Measurements from ENCODE around the gene NSRP1.

DNA sequence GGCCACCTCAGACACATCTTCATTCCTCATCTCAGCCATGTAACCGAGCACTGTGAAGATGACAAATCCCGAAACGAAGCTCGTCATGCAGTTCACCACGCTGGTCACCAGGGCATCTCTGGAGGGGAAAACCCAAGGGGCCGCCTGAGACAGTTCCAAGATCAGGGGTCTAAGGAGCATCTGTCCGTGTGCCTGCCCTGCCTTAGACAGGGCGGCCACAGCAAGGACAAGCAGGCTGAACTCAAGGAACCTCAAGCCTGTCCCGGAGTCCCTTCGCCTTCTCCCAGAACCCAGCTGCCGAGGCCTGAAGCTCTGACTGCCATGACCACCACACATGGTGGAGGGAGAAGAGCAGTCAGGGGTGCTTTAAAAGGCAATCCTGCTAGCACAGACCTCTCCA, 96.1 kb downstream of the NSRP1 start:
- TF ChIP-seq, protein P1, sequence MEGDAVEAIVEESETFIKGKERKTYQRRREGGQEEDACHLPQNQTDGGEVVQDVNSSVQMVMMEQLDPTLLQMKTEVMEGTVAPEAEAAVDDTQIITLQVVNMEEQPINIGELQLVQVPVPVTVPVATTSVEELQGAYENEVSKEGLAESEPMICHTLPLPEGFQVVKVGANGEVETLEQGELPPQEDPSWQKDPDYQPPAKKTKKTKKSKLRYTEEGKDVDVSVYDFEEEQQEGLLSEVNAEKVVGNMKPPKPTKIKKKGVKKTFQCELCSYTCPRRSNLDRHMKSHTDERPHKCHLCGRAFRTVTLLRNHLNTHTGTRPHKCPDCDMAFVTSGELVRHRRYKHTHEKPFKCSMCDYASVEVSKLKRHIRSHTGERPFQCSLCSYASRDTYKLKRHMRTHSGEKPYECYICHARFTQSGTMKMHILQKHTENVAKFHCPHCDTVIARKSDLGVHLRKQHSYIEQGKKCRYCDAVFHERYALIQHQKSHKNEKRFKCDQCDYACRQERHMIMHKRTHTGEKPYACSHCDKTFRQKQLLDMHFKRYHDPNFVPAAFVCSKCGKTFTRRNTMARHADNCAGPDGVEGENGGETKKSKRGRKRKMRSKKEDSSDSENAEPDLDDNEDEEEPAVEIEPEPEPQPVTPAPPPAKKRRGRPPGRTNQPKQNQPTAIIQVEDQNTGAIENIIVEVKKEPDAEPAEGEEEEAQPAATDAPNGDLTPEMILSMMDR (IDR thresholded peaks at IDR 0.05; ENCODE audit: control extremely low read depth in 1 of 3, insufficient read depth in 1 of 3, low read depth in 1 of 3, low read length in 3 of 3) = peak in 2 of 3 experiments; percentile 30 to 38; a peak in 2 of 4 replicates
- TF ChIP-seq POLR2A (IDR thresholded peaks at IDR 0.05; ENCODE audit: control extremely low read depth in 1 of 2, low read depth in 2 of 2, low read length in 2 of 2) = no peak
- no peak for TF ChIP-seq RNF2 (IDR thresholded peaks at IDR 0.05; ENCODE audit: borderline replicate concordance, low read depth, low read length, missing control alignments, poor library complexity, severe bottlenecking)
